Stimulated activated CD8-positive, alpha-beta memory T cell treated with anti-CD3 and anti-CD28 coated beads, Interleukin-2, amount 100 ng/mL, for 48 hours (primary cell): Measurements from ENCODE around the gene MORC1.
A peak's percentile ranks its signal among the peaks of the same experiment; 100 is the strongest.

Experiments
- DNase-seq, 2 donors: peaks; one replicate each; pipeline ENCODE4 v3.0.0-alpha.2; 2020; ENCODE audit warnings: low read depth in 2 of 2

The MORC1 gene

GRCh38 chr3:108940166-108940565 is 177.8 kb downstream of the MORC1 start:
- no peak for DNase-seq

- DNase-seq, result no peak
Measured at GRCh38 chr3:108936924-108937689, 180.8 kb downstream of the MORC1 start.

GRCh38 chr3:108931035-108931434 is 186.9 kb downstream of the MORC1 start:
- DNase-seq, result no peak

GRCh38 chr3:108918866-108919265 is 199.1 kb downstream of the MORC1 start:
- no peak for DNase-seq

DNA sequence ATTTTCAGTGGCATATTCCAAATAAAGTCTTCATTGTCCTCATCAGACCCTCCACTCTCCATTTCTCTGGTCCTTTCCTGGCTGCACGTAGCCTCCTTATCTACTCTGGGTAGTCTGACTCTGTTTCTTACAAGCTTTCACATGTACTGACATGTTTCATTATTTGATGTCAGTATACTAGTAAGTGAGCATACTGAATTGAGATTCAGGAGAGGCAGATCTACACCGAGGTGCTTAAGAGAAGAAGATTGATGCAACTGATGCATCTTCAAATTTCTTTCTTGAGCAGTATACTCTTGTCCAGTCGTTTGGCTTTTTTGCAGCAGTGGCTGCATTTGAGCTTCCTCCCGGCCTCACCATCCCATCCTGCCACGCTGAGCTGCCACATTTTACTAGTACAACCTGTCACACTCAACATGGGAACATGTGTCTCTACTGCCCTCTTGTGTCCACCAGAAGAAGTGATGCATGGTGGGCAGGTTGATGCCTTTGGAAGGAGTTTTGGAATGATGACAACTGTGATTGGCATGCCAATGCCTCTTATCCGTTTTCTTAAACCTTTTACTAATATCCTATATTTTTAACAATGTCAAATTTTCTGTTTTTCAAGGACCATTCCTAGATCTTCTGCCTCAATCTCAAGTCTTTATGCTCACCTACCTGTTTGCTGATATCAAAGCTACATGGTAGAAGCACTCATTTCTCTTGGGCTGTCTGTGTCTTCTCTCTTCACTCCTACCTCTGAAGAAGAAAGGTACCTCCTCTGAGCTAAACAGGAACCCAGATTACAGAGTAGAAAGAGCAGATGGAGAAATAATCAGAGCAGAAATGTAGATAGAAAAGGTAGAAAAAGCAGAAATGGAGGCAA is 202.9 kb downstream of the MORC1 start:
- peak; percentile 7 to 23 for DNase-seq

DNA sequence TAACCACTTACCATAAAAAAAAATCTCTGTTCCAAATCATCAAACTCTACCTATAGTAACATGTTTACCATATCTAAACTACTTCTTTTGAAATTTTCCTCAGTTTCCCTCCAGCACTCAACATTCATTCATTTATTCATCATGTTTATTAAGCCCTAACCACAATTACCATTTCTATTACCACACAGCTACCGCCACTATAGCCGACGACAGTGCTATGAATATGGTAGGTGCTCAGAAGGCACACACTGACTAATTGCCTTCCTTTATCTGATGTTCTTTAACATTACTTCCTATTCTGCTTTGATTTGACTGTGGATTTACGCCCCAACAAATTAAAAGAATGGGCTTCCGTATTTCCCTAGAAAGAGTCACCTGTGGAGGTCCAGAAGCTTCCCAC is 208.1 kb downstream of the MORC1 start:
- DNase-seq, result no peak
